Islet precursor cell (in vitro differentiated cells): Measurements from ENCODE around the gene LRRN4CL.
"Not testable (repeated sequence)": the region's sequence is repeated elsewhere in the genome, so short reads cannot be mapped to it uniquely, and the experiment has no call there.

Experiments used
- DNase-seq: peaks from one replicate; pipeline ENCODE4 v3.0.0-alpha.2; 2018

Gene LRRN4CL

GRCh38 chr11:62689421-62690183, at the start of gene LRRN4CL:
Gene LRRN4CL (minus strand): TSS chr11:62689530. CDS start chr11:62688508, 1,022 bp downstream.
- DNase-seq = no peak

GRCh38 chr11:62737196-62737595, 47.9 kb upstream of the LRRN4CL start:
- no peak for DNase-seq

DNA sequence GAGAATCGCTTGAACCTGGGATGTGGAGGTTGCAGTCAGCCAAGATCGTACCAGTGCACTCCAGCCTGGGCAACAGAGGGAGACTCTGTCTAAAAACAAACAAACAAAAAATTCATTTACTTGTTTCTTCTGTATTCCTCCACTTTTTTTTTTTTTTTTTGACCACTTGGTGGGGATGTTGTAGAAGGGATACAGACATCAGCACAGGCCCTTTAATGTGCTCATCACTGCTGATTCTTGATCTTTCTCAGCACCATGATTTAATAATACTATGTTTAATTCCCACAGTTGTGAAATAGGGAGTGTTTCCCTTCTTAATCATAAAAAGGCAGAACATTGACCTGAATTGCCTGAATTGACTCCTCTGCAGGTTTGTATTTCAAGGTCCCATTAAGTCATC, 43.5 kb upstream of the LRRN4CL start:
- no peak for DNase-seq

GRCh38 chr11:62730076-62730475, 40.7 kb upstream of the LRRN4CL start:
- DNase-seq = not testable (repeated sequence)

DNA sequence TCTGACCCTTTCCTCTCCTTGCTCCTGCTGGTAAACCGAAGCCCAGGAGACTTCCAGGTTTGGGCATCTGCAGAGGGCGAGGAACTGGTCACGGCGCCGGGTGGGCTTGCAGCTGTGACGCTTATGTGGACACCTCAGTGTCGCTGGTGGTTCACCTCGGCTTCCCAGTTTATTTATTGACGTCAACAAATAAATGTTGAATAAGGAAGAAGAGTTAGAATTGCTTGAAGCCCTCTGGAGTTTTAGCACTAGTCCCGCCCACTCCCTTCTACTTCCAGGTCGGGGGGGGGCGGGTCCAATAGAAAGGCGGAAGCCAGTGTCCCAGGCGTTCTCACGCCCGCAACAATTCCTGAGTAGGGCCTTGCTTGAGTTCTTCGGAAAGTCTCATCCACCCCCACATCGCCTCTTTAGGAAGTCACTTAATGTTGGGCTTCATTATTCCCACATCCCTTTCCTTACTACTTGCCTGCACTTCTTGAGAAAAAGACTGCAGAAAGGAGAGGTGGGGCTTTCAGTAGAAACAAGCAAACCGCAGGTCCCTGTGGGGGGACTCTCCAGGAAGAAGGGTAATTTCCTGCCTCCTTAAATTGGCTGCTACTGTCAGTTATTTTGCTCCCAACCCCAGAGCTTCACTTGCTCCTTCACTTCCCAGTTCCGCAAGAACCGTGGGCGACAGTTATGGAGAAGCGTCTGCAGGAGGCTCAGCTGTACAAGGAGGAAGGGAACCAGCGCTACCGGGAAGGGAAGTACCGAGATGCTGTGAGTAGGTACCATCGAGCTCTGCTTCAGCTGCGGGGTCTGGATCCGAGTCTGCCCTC, 39.0 kb upstream of the LRRN4CL start, which contains the start of gene TTC9C:
TTC9C (plus strand) TSS at position 316 of the 818 bp plus-strand sequence; CDS start at position 679, 363 bp downstream.
- DNase-seq = peak; percentile 90

DNA sequence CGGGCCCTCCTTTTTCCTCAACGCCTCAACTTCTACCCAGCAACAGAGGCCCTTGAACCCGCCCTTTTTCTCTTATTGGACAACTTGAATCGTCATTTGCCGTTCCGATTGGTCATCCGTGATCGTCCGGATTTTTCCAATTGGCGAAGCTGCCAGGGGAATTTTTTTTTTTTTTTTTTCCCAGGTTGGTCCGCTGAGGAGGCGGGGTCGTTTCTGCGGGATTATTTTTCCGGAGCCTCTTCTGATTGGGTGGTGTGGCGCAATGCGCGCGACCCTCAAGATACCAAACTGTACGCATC, 38.5 kb upstream of the LRRN4CL start:
- peak; percentile 95 for DNase-seq

GRCh38 chr11:62727165-62727871, 38.0 kb upstream of the LRRN4CL start, which contains the start of gene HNRNPUL2:
Gene HNRNPUL2 (minus strand): TSS chr11:62727457. CDS start chr11:62727156, 301 bp downstream.
- DNase-seq = peak; percentile 99

- no peak for DNase-seq
Measured at GRCh38 chr11:62726915-62727164, 37.5 kb upstream of the LRRN4CL start.

DNA sequence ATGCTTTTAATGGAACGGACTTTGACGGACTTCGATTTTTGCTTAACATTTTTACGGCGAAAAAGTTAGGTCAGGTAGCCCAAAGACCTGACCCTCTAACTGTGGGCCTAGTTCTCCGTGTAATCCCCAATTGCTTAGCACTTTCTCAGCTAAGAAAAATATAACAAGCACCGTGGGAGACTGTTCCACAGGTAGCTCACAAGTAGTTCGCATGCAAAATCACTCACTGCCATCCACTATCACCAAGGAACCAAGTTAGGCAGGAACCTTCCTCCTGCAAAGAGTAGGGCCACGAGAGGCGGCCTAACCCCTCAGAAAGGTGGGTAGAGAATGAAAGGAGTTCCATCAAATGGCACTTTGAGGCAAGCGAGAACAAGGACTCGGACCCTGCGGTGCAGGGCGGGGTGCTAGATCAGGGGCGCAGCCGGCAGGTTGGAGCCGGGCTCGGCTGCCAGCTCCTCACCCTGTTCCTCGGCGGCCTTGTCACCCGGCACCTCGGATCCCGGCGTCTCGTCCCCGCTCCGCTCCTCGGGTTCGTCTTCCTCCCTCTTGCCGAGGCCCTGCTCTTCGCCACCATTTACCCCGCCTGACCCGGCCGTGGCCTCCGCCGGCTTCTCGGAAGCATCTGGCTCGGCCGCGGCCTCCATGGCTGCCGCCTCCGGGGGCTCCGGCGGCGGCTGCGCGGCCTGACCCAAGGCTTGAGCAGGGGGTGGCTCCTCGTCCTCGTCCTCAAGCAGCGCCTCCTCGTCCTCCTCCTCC, 37.0 kb upstream of the LRRN4CL start:
- no peak for DNase-seq

GRCh38 chr11:62725646-62726045, 36.3 kb upstream of the LRRN4CL start:
- DNase-seq = no peak

- no peak for DNase-seq
Measured at GRCh38 chr11:62724171-62724570, 34.8 kb upstream of the LRRN4CL start.

GRCh38 chr11:62721994-62722393, 32.7 kb upstream of the LRRN4CL start:
- peak; percentile 80 for DNase-seq

DNA sequence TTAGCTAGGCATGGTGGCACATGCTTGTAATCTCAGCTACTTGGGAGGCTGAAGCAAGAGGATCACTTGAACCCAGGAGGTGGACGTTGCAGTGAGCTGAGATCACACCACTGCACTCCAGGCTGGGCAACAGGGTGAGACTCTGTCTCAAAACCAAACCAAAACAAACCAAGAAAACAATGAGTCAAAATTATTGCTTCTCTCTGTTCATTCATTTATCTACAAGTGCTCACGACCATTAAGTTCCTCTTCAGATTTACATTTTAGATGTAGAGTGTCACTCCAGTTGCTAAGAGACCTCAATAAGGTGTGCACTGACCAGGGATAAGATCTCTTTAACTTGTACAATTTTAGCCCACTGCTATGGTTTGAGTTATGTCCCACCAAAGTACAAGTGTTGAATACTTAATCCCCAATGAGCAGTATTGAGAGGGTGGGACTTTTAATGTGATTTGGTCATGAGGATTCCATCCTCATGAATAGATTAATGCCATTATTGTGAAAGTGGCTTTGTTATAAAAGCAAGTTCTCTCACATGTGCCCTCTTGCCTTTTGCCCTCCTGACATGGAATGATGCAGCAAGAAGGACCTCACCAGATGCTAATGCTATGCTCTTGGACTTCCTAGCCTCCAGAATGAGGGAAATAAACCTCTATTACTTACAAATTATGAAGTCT, 30.1 kb upstream of the LRRN4CL start:
- no peak for DNase-seq

DNA sequence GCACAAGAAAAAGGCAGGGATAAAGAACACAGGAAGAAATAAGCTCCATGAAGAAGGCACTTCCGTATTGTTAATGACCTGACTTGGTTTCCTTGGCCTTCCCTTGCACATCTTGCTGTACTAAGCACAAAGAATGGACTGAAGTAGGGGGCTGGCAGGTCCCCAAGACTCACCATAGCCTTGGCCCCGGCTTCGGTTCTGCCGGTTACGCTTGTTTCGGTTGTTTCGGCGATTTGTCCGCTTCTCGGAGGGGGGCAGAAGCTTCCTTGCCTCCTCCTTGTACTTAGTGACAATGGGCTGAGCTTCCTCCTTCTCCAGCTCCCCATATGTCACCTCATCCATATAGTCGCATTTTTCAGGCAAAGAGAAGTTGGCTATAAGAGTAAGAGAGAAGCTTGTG, 27.5 kb upstream of the LRRN4CL start:
- DNase-seq = no peak

DNA sequence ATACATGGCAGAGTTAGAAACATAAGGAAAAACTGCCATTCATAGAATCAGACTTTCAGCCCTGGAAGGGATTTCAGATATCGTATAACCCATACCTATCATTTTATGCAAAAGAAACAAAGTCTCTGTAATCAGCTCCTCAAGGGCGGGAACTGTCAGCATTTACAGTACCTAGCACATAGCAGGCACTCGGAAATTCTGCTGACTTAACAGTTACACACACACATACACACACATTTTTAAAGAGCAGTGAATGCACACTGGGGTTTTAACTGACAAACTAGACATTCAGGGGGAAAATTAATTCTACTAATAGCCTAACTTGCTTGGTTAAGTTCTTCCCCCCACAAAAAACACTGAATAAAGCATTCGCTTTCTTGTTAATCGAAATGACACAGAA, 26.9 kb upstream of the LRRN4CL start:
- DNase-seq = no peak

DNA sequence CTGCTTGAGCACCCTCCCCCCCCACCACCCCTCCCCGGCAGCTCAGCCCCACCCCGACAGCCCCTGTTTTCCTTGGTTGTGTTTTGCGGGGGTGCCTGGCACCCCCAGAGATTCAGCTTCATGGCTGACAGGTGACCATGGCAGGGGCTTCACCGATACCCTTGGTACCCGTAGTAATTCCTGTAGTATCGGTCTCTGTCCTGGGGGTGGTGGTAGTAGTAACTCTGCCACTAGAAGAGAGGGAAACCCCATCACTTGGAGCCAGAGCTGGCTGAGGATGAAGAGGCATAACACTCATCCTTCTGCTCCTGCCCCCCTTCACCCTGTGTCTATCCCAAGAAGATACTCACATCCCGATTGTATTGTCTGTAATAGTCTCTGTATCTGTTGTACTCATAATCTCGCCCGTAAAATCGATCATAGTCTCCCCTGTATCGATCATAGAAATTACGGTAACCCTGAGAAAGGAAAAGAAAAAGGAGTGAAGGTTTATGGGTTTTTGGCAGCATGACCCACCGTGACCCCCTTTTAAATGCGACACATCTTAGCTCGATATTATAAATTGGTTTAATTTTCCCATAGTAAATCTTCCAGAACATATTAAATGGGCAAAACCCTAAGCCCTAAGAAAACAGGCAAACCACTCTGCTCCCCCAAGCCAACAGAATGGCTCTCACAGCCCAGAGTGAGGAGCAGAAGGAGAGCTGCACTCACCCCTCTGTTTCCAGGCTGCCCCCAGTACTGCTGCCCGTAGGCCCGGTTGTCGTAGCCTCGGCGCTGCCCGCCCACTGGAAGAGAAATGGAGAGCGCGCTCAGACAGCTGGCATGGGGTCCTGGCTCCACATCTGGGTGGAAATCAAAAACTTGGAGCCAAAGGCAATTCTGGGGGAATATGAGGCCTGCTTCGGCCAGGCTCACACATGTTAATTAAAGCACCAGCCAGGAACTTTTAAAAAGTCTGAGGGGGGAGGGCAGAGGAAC, 26.1 kb upstream of the LRRN4CL start:
- DNase-seq = no peak

- peak; percentile 58 for DNase-seq
Measured at GRCh38 chr11:62713343-62713742, 24.0 kb upstream of the LRRN4CL start.

DNA sequence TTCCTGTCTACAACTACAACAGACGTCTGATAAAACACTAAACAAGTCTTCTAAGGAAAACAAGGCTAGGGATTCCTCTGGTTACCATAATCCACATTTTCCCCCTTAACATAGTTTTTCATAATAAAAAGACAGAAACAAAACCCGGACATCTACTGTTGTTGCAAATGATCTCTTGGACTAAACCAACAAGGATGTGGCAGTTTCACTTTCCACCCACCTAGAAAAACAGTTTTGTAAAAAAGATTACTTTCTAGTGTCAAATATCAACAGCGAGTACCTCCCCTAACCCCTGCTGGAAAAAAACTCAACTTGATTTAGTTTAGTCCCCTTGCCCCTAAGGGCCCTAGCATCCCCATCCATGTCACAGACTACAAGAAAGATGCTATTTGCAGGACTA, 23.5 kb upstream of the LRRN4CL start:
- no peak for DNase-seq

DNA sequence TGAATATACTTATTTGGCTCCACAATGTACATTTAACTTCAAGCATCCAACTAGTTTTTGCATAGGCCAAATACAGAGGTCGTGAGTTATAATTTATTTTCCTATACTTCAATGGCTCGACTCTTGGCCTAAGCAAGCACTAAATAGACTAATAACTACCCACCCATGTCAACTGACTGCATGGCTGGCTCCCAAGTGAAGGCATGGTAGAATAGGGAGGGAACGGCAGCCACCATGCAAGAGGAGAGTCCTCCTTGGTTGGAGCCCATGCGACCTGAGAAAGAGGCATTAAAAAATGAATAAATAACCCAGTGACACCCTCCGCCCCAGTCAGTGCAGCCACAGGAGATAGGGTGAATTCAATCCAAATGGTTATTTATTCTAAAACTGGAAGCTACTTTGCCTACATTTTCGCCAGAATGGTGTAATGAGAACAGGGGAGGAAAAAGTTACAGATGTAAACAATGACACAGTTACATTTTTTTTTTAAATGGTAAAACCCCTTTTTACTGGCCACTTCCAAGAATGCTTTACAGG, 23.0 kb upstream of the LRRN4CL start:
- no peak for DNase-seq

- DNase-seq = peak; percentile 56
Measured at GRCh38 chr11:62710001-62710345, 20.6 kb upstream of the LRRN4CL start.
